Ishikawa (cell line): ENCODE results near the gene LTBP4.

Source experiments
- CEBPB ChIP-seq: IDR thresholded peaks from 2 replicates; pipeline ENCODE4 v1.6.1; 2012
- CREB1 ChIP-seq: IDR thresholded peaks from 2 replicates; pipeline ENCODE4 v1.6.1; 2012; ENCODE audit warnings: low read depth
- EGR1 ChIP-seq: IDR thresholded peaks from 2 replicates; pipeline ENCODE4 v1.6.1; 2012
- EP300 ChIP-seq: IDR thresholded peaks from 2 replicates; pipeline ENCODE4 v1.6.1; 2012; ENCODE audit warnings: borderline replicate concordance
- FOXM1 ChIP-seq: IDR thresholded peaks from 2 replicates; pipeline ENCODE4 v1.6.1; 2012; ENCODE audit warnings: low read depth, borderline replicate concordance
- NFIC ChIP-seq: IDR thresholded peaks from 2 replicates; pipeline ENCODE4 v1.6.1; 2012
- RAD21 ChIP-seq: IDR thresholded peaks from 2 replicates; pipeline ENCODE4 v1.6.1; 2012; ENCODE audit warnings: low read depth
- REST ChIP-seq: IDR thresholded peaks from 2 replicates; pipeline ENCODE4 v1.6.1; 2012; ENCODE audit warnings: low read depth, mild to moderate bottlenecking
- TAF1 ChIP-seq: IDR thresholded peaks from 2 replicates; pipeline ENCODE4 v1.6.1; 2012; ENCODE audit warnings: low read depth, mild to moderate bottlenecking
- TCF12 ChIP-seq: IDR thresholded peaks from 2 replicates; pipeline ENCODE4 v1.6.1; 2012; ENCODE audit warnings: low read depth
- TEAD4 ChIP-seq: IDR thresholded peaks from 2 replicates; pipeline ENCODE4 v1.6.1; 2012
- USF1 ChIP-seq: IDR thresholded peaks from 2 replicates; pipeline ENCODE4 v1.6.1; 2012
- YY1 ChIP-seq: IDR thresholded peaks from 2 replicates; pipeline ENCODE4 v1.6.1; 2012; ENCODE audit warnings: low read depth
- ZBTB7A ChIP-seq: IDR thresholded peaks from 2 replicates; pipeline ENCODE4 v1.6.1; 2012; ENCODE audit warnings: low read depth
- TF ChIP-seq, protein P1 (sequence below): IDR thresholded peaks from 2 replicates; pipeline ENCODE4 v1.6.1; 2012

LTBP4 gene

GRCh38 chr19:40571005-40571318, 30.2 kb upstream of the LTBP4 start:
- TF ChIP-seq RAD21 (no peak), TAF1 (no peak), NFIC (no peak), CEBPB (no peak), FOXM1 (no peak), USF1 (no peak), CREB1 (no peak), TCF12 (no peak), ZBTB7A (no peak), TEAD4 (no peak), YY1 (no peak), EP300 (no peak), REST (no peak), EGR1 (no peak)
- TF ChIP-seq, protein P1, sequence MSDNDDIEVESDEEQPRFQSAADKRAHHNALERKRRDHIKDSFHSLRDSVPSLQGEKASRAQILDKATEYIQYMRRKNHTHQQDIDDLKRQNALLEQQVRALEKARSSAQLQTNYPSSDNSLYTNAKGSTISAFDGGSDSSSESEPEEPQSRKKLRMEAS = no peak

GRCh38 chr19:40571831-40572495, 29.2 kb upstream of the LTBP4 start:
- TF ChIP-seq NFIC = no peak
- TF ChIP-seq CEBPB = no peak
- TF ChIP-seq FOXM1 = no peak
- no peak for TF ChIP-seq TCF12
- no peak for TF ChIP-seq TEAD4
- TF ChIP-seq REST = no peak
- no peak for TF ChIP-seq CREB1
- no peak for TF ChIP-seq TAF1
- TF ChIP-seq EP300 = no peak
- no peak for TF ChIP-seq RAD21
- no peak for TF ChIP-seq USF1
- no peak for TF ChIP-seq EGR1

GRCh38 chr19:40575326-40575725, 25.8 kb upstream of the LTBP4 start:
- no peak for TF ChIP-seq RAD21
- no peak for TF ChIP-seq ZBTB7A
- no peak for TF ChIP-seq TAF1
- TF ChIP-seq YY1 = no peak
- no peak for TF ChIP-seq FOXM1
- TF ChIP-seq, protein P1 = no peak
- TF ChIP-seq TEAD4 = no peak
- no peak for TF ChIP-seq CEBPB

GRCh38 chr19:40576151-40576584, 25.0 kb upstream of the LTBP4 start:
- no peak for TF ChIP-seq USF1
- TF ChIP-seq YY1 = no peak
- no peak for TF ChIP-seq RAD21
- no peak for TF ChIP-seq TCF12
- TF ChIP-seq EP300 = no peak
- TF ChIP-seq, protein P1 = no peak

GRCh38 chr19:40576585-40577451, 24.4 kb upstream of the LTBP4 start, which contains the start of gene SHKBP1:
SHKBP1 (plus strand) TSS chr19:40576873; CDS start chr19:40576900, 27 bp downstream.
- TF ChIP-seq, protein P1 = peak; percentile 42; the same call in 1 of the 2 replicates
- TF ChIP-seq TEAD4 = no peak
- TF ChIP-seq REST = no peak
- TF ChIP-seq USF1 = no peak
- TF ChIP-seq FOXM1 = no peak
- TF ChIP-seq TAF1 = peak; percentile 65
- TF ChIP-seq RAD21 = no peak
- no peak for TF ChIP-seq EP300
- TF ChIP-seq EGR1 = no peak
- TF ChIP-seq YY1 = peak; percentile 46; the same call in 1 of the 2 replicates
- TF ChIP-seq ZBTB7A = no peak
- TF ChIP-seq CREB1 = no peak
- TF ChIP-seq CEBPB = no peak
- TF ChIP-seq TCF12 = no peak
- TF ChIP-seq NFIC = no peak
